Measurements from ENCODE around the gene PARD6G.

PARD6G gene

GRCh38 chr18:80124131-80124530 is 123.2 kb downstream of the PARD6G start:
- FAIRE-seq (no peak), DNase-seq (ENCODE audit: extremely low spot score, insufficient read length, low read depth) (no peak)

GRCh38 chr18:80120932-80121331 is 126.4 kb downstream of the PARD6G start:
- DNase-seq (ENCODE audit: extremely low spot score, insufficient read length, low read depth) (no peak), FAIRE-seq (no peak)

DNA sequence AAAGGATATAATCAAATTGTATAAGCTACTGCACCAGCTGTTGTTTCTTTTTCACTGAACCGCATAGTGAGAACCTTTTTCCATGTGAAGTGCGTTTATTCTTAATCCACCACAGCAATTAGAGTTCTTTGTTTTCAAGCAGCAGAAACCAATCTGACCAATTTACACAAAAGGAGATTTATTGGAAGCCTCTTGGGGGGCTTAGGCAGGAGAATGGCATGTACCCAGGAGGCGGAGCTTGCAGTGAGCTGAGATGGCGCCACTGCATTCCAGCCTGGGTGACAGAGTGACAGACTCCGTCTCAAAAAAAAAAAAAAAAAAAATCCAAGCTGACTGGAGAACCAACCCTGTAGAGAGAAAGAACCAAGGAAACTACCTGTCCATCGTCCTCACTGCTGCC is 128.2 kb downstream of the PARD6G start:
- DNase-seq (ENCODE audit: extremely low spot score, insufficient read length, low read depth) (no peak), FAIRE-seq (no peak)

DNA sequence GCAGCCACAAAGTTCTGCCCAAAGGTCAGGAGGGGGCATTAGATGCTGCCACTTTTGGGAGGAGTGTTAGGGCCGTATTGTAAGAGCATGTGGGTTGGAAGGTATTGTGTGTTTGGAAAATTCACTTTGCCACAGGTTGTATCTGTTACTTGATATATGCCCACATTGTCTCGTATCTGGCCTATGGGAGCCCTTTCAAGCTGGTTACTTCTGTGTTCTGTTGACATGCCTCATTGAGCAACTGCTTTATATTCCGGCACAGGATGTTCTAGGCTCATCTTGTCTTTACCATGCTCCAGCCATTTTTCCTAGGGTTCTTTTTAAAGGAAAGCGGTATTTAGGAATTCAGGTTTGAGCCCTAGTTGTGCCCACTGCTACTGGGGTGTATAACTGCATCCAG is 132.3 kb downstream of the PARD6G start:
- no peak for FAIRE-seq

DNA sequence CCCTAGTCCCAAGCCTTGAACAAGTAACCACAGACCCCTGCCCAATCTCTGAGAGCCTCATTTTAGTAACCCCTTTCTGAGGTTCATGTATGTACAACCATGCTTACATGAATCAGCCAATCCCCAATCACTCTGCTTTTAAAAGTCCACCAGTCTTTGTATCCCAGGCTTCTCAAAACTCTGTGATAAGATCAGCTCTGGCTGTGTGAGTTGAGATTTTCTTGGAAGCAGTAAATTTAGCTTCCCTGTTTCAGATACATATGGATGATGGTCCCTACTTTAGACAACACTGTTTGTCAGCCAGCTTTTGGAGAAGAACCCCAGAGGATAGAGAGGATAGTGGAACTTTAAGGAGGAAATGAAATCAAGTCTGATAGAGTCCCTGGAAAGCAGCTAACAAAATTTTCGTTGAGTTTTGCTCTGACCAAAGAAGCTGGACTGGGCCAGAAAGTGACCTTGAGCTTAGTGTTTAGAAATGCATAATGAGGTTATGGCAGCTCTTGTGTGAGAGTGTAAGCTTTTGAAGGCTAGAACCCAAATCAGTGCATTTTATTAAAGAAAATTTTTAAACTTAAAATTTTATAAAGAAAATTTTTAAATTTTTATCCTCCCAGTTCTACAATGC is 134.6 kb downstream of the PARD6G start:
- DNase-seq (ENCODE audit: extremely low spot score, insufficient read length, low read depth) (no peak), FAIRE-seq (no peak)

More for the DNA sequence above, 132.3 kb downstream of the PARD6G start:
- no peak for DNase-seq (ENCODE audit: extremely low spot score, insufficient read length, low read depth)

- FAIRE-seq (no peak), DNase-seq (ENCODE audit: extremely low spot score, insufficient read length, low read depth) (no peak)
Observed at GRCh38 chr18:80109676-80110078, 137.6 kb downstream of the PARD6G start.

- DNase-seq (ENCODE audit: extremely low spot score, insufficient read length, low read depth): peak; percentile 60
Observed at GRCh38 chr18:80108739-80109675, 138.3 kb downstream of the PARD6G start, which contains the start of gene ADNP2. Gene ADNP2, plus strand, starts transcription at chr18:80109262. Its CDS starts 8,281 bp downstream, at chr18:80117543.

GRCh38 chr18:80108121-80108536 is 139.2 kb downstream of the PARD6G start:
- FAIRE-seq (no peak), DNase-seq (ENCODE audit: extremely low spot score, insufficient read length, low read depth) (no peak)

More at GRCh38 chr18:80108739-80109675, 138.3 kb downstream of the PARD6G start, which contains the start of gene ADNP2:
- FAIRE-seq: peak; percentile 87

DNA sequence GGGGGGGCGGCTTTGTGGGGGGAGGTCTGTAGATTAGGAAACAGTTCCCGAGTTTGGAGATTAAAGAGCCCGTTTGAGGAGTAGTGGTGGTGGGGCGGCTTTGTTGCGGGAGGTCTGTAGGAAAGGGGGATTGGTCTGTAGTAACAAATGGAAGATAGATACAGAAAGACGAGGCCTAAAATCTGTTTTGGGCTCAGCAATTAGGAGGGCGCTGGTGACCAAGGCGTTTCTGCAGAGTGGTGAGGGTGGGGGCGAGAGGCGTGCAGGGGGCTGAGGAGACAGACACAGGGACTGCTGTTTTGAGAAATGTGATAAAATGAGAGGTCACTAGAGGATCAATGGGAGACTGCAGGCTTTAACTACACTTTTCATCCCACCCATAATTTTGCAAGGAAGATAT is 139.9 kb downstream of the PARD6G start:
- DNase-seq (ENCODE audit: extremely low spot score, insufficient read length, low read depth): no peak
- FAIRE-seq: no peak

All from GM18507 (cell line).